PC-9 (cell line): Measurements from ENCODE around the gene NRAS.

Source experiments
- CTCF ChIP-seq: fragments of 200-600 bp; sonication (generic); conservative IDR thresholded peaks from 2 replicates; pipeline ENCODE4 v1.6.1; 2017; ENCODE audit warnings: mixed run types, antibody characterized with exemption, mild to moderate bottlenecking, moderate library complexity
- EZH2 ChIP-seq: fragments of 200-600 bp; sonication (generic); IDR thresholded peaks from 2 replicates; pipeline ENCODE4 v1.8.0; 2017; ENCODE audit warnings: antibody characterized with exemption, low read depth

- TF ChIP-seq CTCF (no peak), EZH2 (no peak)
Observed at GRCh38 chr1:114671939-114672275, 44.7 kb downstream of the NRAS start.
